ENCODE measurements around the gene EPHA2. TPM values are rescaled to one million over a fixed set of nuclear protein-coding genes. Genes with fewer than 3 reads are reported as not detected.

Gene EPHA2
- polyA plus RNA-seq, 1 of the 3 experiments (the other 2 are of a cell fraction): 126 TPM

GRCh38 chr1:16161717-16162116, 5.8 kb upstream of the EPHA2 start:
- no peak for DNase-seq
- Histone ChIP-seq H3K4me3 (ENCODE audit: low read depth in 2 of 2, low read length in 1 of 2) (no peak overlapping the region), H3K4me2 (no peak overlapping the region), H3K9ac (no peak overlapping the region), H3F3A (replicated peaks; ENCODE audit: insufficient read depth) (peaks cover 22% of the 10 kb centered on the region), H4K20me1 (ENCODE audit: insufficient read depth) (no peaks in the 10 kb centered on the region), H3K79me2 (ENCODE audit: insufficient read depth) (no peaks in the 10 kb centered on the region), H3K9me2 (no peaks in the 10 kb centered on the region), H3K27ac (ENCODE audit: low read depth in 2 of 2, low read length in 1 of 2) (no peak overlapping the region), H3K27me3 (ENCODE audit: insufficient read depth) (no peaks in the 10 kb centered on the region), H2AFZ (ENCODE audit: low read depth) (no peak overlapping the region), H3K9me3 (no peaks in the 10 kb centered on the region), H3K4me1 (ENCODE audit: control insufficient read depth in 1 of 2, insufficient read depth in 2 of 2, low read depth in 1 of 2, low read length in 1 of 2) (peaks cover 0 to 5% of the 10 kb centered on the region in 2 experiments; a peak in 2 of 4 replicates), H3K36me3 (replicated peaks in 1 of 2; ENCODE audit: control insufficient read depth in 1 of 2, insufficient read depth in 2 of 2, low read length in 1 of 2) (no peaks in the 10 kb centered on the region)
- TF ChIP-seq EZH2phosphoT487 (IDR thresholded peaks at IDR 0.05; ENCODE audit: borderline replicate concordance, low read depth) (no peak), NFIC (IDR thresholded peaks at IDR 0.05; ENCODE audit: borderline replicate concordance) (no peak), TEAD4 (IDR thresholded peaks at IDR 0.05; ENCODE audit: borderline replicate concordance, insufficient read depth) (no peak), MEF2A (IDR thresholded peaks at IDR 0.05; ENCODE audit: borderline replicate concordance, low read depth) (no peak), GABPA (IDR thresholded peaks at IDR 0.05; ENCODE audit: low read depth) (no peak), MAX (IDR thresholded peaks at IDR 0.05; ENCODE audit: low read depth) (no peak), YY1 (IDR thresholded peaks at IDR 0.05; ENCODE audit: low read depth) (no peak), SMC3 (IDR thresholded peaks at IDR 0.05; ENCODE audit: low read depth, low read length) (no peak)
- TF ChIP-seq, protein P1, sequence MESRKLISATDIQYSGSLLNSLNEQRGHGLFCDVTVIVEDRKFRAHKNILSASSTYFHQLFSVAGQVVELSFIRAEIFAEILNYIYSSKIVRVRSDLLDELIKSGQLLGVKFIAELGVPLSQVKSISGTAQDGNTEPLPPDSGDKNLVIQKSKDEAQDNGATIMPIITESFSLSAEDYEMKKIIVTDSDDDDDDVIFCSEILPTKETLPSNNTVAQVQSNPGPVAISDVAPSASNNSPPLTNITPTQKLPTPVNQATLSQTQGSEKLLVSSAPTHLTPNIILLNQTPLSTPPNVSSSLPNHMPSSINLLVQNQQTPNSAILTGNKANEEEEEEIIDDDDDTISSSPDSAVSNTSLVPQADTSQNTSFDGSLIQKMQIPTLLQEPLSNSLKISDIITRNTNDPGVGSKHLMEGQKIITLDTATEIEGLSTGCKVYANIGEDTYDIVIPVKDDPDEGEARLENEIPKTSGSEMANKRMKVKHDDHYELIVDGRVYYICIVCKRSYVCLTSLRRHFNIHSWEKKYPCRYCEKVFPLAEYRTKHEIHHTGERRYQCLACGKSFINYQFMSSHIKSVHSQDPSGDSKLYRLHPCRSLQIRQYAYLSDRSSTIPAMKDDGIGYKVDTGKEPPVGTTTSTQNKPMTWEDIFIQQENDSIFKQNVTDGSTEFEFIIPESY (IDR thresholded peaks at IDR 0.05; ENCODE audit: borderline replicate concordance, low read depth): no peak
- POLR2A ChIA-PET: no interaction called here
- 82% methylated on average over 4 of the region's 5 CpGs for WGBS (ENCODE audit: low lambda C conversion rate)
- CTCF ChIA-PET: interaction anchor here (1.1 to 1.7 kb wide), 2 partner anchors 11 to 79 kb away, joined by 3 to 5 read pairs; no protein-coding TSS in a partner anchor

GRCh38 chr1:16158993-16159831, 3.3 kb upstream of the EPHA2 start:
- Histone ChIP-seq H3K4me1 (ENCODE audit: control insufficient read depth in 1 of 2, insufficient read depth in 2 of 2, low read depth in 1 of 2, low read length in 1 of 2) (peaks cover 4 to 10% of the 10 kb centered on the region in 2 experiments; a peak in 2 of 4 replicates), H3K4me3 (ENCODE audit: low read depth in 2 of 2, low read length in 1 of 2) (no peak overlapping the region), H3K27me3 (ENCODE audit: insufficient read depth) (no peaks in the 10 kb centered on the region), H3K4me2 (no peak overlapping the region), H3K36me3 (replicated peaks in 1 of 2; ENCODE audit: control insufficient read depth in 1 of 2, insufficient read depth in 2 of 2, low read length in 1 of 2) (no peaks in the 10 kb centered on the region), H3K9me2 (no peaks in the 10 kb centered on the region), H3K9ac (no peak overlapping the region), H3K79me2 (ENCODE audit: insufficient read depth) (peaks cover 21% of the 10 kb centered on the region), H4K20me1 (ENCODE audit: insufficient read depth) (0 out of 2 replicates have a peak, but pooled peaks cover 2% of the 10 kb centered on the region), H2AFZ (ENCODE audit: low read depth) (no peak overlapping the region), H3K9me3 (no peaks in the 10 kb centered on the region), H3K27ac (ENCODE audit: low read depth in 2 of 2, low read length in 1 of 2) (no peak overlapping the region), H3F3A (replicated peaks; ENCODE audit: insufficient read depth) (peaks cover 11% of the 10 kb centered on the region)
- 86% methylated on average over 16 of the region's 16 CpGs for WGBS (ENCODE audit: low lambda C conversion rate)
- ChIA-PET CTCF (interaction anchor here (0.7 to 2.4 kb wide), 5 partner anchors 28 to 86 kb away, joined by 3 to 8 read pairs (median 4); partner anchors contain the start of gene FAM131C), POLR2A (no interaction called here)
- TF ChIP-seq, protein P1 (IDR thresholded peaks at IDR 0.05; ENCODE audit: borderline replicate concordance, low read depth): no peak
- TF ChIP-seq EP300 (IDR thresholded peaks at IDR 0.05; ENCODE audit: borderline replicate concordance in 1 of 2, low read depth in 1 of 2, low read length in 1 of 2): no peak
- no peak for TF ChIP-seq GATA2 (CRISPR knock-in tag; IDR thresholded peaks at IDR 0.05)
- no peak for DNase-seq
